Cardiac muscle cell (in vitro differentiated cells and primary cell): ENCODE data around the gene TBX4. TPM values are rescaled to one million over a fixed set of nuclear protein-coding genes. Genes with fewer than 3 reads are reported as not detected.

ENCODE experiments used
- DNase-seq, 2 donors: peaks; one replicate each; pipeline versions ENCODE4 v3.0.0 to v3.0.0-alpha.2; 2010 to 2017; ENCODE audit warnings: low read depth in 1 of 2, low spot score in 1 of 2
- H3K27ac ChIP-seq: fragments of 200-600 bp; sonication (generic); 2 replicates; pipeline ENCODE4 v1.5.1; 2016
- H3K27me3 ChIP-seq: fragments of 200-600 bp; sonication (generic); 2 replicates; pipeline ENCODE4 v1.6.0; 2016; ENCODE audit warnings: control low read depth
- H3K36me3 ChIP-seq: fragments of 200-600 bp; sonication (generic); 2 replicates; pipeline ENCODE4 v1.5.1; 2016; ENCODE audit warnings: control low read depth
- H3K4me1 ChIP-seq: fragments of 200-600 bp; sonication (generic); 2 replicates; pipeline ENCODE4 v1.8.1; 2017; ENCODE audit warnings: low read depth, mild to moderate bottlenecking, mixed run types
- H3K4me3 ChIP-seq: fragments of 200-600 bp; sonication (generic); 2 replicates; pipeline ENCODE4 v1.5.1; 2016; ENCODE audit warnings: mild to moderate bottlenecking
- H3K9me3 ChIP-seq: fragments of 200-600 bp; sonication (generic); 2 replicates; pipeline ENCODE4 v1.5.1; 2017; ENCODE audit warnings: low read depth, mild to moderate bottlenecking, control low read depth
- polyA plus RNA-seq: library from polyadenylated mRNA; unstranded; fragments of >200 nt; fragmentation: Nextera tagmentation; extraction: Ambion mirVana; gene quantifications from 2 replicates; pipeline ENCODE4 v1.2.1, GENCODE V29; 2016
- total RNA-seq: library from RNA; depleted of rRNA; stranded (reverse); fragments of >200 nt; gene quantifications from 2 replicates; pipeline ENCODE4 v1.2.3, GENCODE V29; 2016
- TF ChIP-seq, protein P1 (sequence below): IDR thresholded peaks from 2 replicates; pipeline ENCODE4 v1.5.1; 2012; ENCODE audit warnings: low read depth, mild to moderate bottlenecking, low read length

The TBX4 gene
- total and polyA plus RNA-seq, 2 experiments from 2014 or later, result 0.54 to 1.6 TPM

DNA sequence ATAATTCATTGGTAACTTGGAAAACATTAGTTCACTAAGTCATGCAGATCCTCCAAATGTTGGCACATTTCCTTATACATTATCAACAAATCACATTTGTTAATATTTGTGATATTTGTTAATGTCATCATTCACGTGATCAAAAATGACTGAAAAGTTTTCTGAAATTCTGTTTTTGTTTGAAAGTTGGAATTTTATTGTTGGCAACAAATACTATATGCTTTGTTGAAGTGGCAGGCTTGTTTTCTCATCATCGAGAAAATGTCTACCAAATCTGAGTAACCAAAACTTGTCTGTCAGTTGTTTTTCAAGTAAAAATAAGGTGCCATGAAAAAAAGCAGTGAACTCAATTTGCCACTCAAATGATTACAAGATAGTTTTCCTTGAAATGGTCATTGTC, 75.9 kb downstream of the TBX4 start:
- TF ChIP-seq, protein P1, sequence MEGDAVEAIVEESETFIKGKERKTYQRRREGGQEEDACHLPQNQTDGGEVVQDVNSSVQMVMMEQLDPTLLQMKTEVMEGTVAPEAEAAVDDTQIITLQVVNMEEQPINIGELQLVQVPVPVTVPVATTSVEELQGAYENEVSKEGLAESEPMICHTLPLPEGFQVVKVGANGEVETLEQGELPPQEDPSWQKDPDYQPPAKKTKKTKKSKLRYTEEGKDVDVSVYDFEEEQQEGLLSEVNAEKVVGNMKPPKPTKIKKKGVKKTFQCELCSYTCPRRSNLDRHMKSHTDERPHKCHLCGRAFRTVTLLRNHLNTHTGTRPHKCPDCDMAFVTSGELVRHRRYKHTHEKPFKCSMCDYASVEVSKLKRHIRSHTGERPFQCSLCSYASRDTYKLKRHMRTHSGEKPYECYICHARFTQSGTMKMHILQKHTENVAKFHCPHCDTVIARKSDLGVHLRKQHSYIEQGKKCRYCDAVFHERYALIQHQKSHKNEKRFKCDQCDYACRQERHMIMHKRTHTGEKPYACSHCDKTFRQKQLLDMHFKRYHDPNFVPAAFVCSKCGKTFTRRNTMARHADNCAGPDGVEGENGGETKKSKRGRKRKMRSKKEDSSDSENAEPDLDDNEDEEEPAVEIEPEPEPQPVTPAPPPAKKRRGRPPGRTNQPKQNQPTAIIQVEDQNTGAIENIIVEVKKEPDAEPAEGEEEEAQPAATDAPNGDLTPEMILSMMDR, result no peak
- no peaks in the 10 kb centered on the region for H3K36me3 ChIP-seq
- H3K4me3 ChIP-seq, result no peak overlapping the region
- no peaks in the 10 kb centered on the region for H3K4me1 ChIP-seq
- no peak overlapping the region for H3K27ac ChIP-seq
- no peaks in the 10 kb centered on the region for H3K9me3 ChIP-seq
- H3K27me3 ChIP-seq, result no peaks in the 10 kb centered on the region
- DNase-seq, result no peak

DNA sequence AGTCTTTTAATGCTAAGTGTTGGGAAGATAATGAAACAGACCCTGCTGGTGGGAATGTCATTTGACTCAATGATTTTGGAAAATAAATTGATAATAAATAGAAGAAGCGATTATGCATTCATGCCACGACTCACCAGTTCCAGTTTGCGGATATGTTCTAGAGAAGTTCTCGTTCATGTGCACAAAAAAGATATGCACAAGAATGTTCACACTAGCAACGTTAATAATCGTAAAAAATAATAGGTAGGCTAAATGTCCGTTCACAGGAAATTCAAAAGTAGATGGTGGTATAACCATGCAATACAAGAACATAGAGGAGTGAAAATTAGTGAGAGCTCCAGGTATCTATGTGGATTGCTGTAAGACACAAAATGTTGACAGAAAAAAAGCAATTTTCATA, 79.0 kb downstream of the TBX4 start:
- TF ChIP-seq, protein P1, result no peak
- H3K36me3 ChIP-seq, result no peaks in the 10 kb centered on the region
- H3K27ac ChIP-seq, result no peak overlapping the region
- no peak overlapping the region for H3K4me3 ChIP-seq
- no peaks in the 10 kb centered on the region for H3K4me1 ChIP-seq
- H3K27me3 ChIP-seq, result no peaks in the 10 kb centered on the region
- no peaks in the 10 kb centered on the region for H3K9me3 ChIP-seq
- no peak for DNase-seq

DNA sequence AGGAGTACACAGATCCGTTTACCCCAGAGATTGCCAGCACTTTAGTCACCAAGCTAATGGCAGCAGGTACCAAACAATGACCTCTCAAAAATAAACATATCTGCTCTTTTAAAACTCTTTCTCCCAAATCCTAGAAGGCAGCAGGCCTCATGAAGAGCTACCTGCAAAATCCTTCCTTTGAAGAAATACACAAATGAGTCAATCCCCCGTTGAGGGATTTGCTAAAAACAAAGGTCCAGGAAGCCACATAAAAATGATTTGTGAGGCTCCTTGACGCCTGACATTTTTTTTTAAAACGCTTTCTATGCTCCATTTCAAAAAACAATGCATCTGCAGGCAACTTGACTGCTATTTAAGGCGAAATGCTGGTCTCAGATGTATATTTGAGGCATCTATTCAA, 80.6 kb downstream of the TBX4 start:
- Histone ChIP-seq H3K27me3 (no peaks in the 10 kb centered on the region), H3K27ac (no peak overlapping the region), H3K4me1 (no peaks in the 10 kb centered on the region), H3K4me3 (no peak overlapping the region), H3K9me3 (no peaks in the 10 kb centered on the region), H3K36me3 (no peaks in the 10 kb centered on the region)
- TF ChIP-seq, protein P1, result no peak
- DNase-seq, result no peak

DNA sequence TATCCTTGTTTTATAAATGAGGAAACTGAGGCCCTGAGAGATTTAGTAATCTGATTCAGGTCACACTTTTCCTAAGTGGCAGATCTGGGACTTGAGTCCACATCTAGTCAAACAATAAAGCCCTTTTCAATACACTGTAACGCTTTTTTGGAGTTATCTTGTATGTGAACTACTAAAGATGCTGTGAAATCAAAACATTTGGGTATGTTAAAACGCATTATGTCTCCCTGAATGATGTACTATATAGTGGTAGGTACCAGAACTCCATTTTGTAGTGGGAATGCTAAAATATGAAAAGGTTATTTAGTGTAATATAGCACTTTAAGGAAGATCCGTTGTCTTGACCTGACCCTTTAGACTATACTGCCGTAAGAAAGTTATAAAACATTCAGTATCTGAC, 81.6 kb downstream of the TBX4 start:
- Histone ChIP-seq H3K36me3 (no peaks in the 10 kb centered on the region), H3K27ac (no peak overlapping the region), H3K9me3 (no peaks in the 10 kb centered on the region), H3K4me3 (no peak overlapping the region), H3K27me3 (no peaks in the 10 kb centered on the region), H3K4me1 (no peaks in the 10 kb centered on the region)
- DNase-seq, result no peak
- TF ChIP-seq, protein P1, result no peak

- H3K27me3 ChIP-seq, result no peaks in the 10 kb centered on the region
- no peaks in the 10 kb centered on the region for H3K36me3 ChIP-seq
- TF ChIP-seq, protein P1, result no peak
- no peaks in the 10 kb centered on the region for H3K4me1 ChIP-seq
- H3K27ac ChIP-seq, result no peak overlapping the region
- no peaks in the 10 kb centered on the region for H3K9me3 ChIP-seq
- no peak for DNase-seq
- H3K4me3 ChIP-seq, result no peak overlapping the region
These were observed 82.2 kb downstream of the TBX4 start for GRCh38 chr17:61534414-61534813.

Other genes starting within 250 kb of the TBX4 start
- gene TBX2, start 52.6 kb upstream of the TBX4 start, total RNA-seq, result 228 and 273 TPM in 2 replicates
- 193 and 212 TPM in 2 replicates for gene TBX2, start 52.6 kb upstream of the TBX4 start, polyA plus RNA-seq
- not detected in 2 replicates for gene NACA2, start 138.8 kb downstream of the TBX4 start, total RNA-seq
- not detected in 2 replicates for gene NACA2, start 138.8 kb downstream of the TBX4 start, polyA plus RNA-seq